SIG-M5 treated with dmso at 0.1 percent for 504 hours (cell line): ENCODE data around the gene MYL6B.

Experiments used
- DNase-seq: peaks from one replicate; lab custom pipeline; 2025; ENCODE audit not compliant: unreplicated experiment; lab: John Stamatoyannopoulos, UW

MYL6B gene

GRCh38 chr12:56204275-56204674, 51.9 kb downstream of the MYL6B start:
- no peak for DNase-seq

DNA sequence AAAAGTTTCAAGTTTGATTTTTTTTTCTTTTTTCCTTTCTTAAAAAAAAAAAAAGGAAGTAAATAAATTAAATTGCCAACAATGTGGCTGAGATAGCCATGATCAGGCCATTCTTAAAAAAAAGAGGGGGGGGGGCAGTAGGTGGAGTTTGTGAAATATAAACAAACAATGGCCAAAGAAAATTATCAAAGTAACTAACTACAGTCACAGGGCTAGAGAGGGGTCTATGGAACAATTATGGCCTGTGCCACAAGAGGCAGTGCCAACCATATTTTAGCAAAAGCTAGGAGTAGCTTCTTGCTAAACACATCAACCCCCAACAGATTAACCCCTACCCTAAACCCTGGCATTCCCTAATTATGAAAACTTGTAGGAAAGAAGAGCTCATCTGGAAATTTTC, 53.1 kb downstream of the MYL6B start:
- DNase-seq: no peak

GRCh38 chr12:56206452-56207166, 54.2 kb downstream of the MYL6B start:
- DNase-seq: peak; percentile 48
